Mesenchymal stem cell (in vitro differentiated cells and primary cell): ENCODE results near the gene VTI1A.

Source experiments
- DNase-seq: peaks from one replicate; pipeline ENCODE4 v3.0.0-alpha.2; 2013
- H2AFZ ChIP-seq: one replicate; pipeline ENCODE4 v1.6.1; 2013; ENCODE audit warnings: low read depth, mild to moderate bottlenecking, control low read depth, inconsistent platforms, low read length, moderate library complexity
- H2AK5ac ChIP-seq: 2 replicates; pipeline ENCODE4 v1.6.1; 2013; ENCODE audit warnings: low read length, moderate library complexity, mild to moderate bottlenecking, inconsistent platforms; ENCODE audit not compliant: severe bottlenecking
- H2BK120ac ChIP-seq: one replicate; pipeline ENCODE4 v1.6.1; 2013; ENCODE audit warnings: low read depth, mild to moderate bottlenecking, inconsistent platforms, low read length, moderate library complexity
- H2BK12ac ChIP-seq, 2 experiments: one replicate each; pipeline ENCODE4 v1.6.1; 2013; ENCODE audit warnings: inconsistent platforms in 2 of 2, low read length in 2 of 2, mild to moderate bottlenecking in 2 of 2, moderate library complexity in 2 of 2, control low read depth in 1 of 2
- H2BK15ac ChIP-seq: one replicate; pipeline ENCODE4 v1.6.1; 2013; ENCODE audit warnings: mild to moderate bottlenecking, low read depth, inconsistent platforms; ENCODE audit not compliant: poor library complexity, severe bottlenecking
- H2BK5ac ChIP-seq: 2 replicates; pipeline ENCODE4 v1.6.1; 2013; ENCODE audit warnings: low read depth, mild to moderate bottlenecking, low read length, control low read depth, inconsistent platforms; ENCODE audit not compliant: poor library complexity, severe bottlenecking
- H3K14ac ChIP-seq, 2 experiments: one replicate each; pipeline ENCODE4 v1.6.1; 2013; ENCODE audit warnings: inconsistent platforms in 2 of 2, low read length in 2 of 2, control low read depth in 1 of 2, mild to moderate bottlenecking in 1 of 2, moderate library complexity in 1 of 2
- H3K18ac ChIP-seq, 2 experiments: one replicate each; pipeline ENCODE4 v1.6.1; 2013; ENCODE audit warnings: inconsistent platforms in 2 of 2, low read length in 2 of 2, control low read depth in 1 of 2, low read depth in 1 of 2, mild to moderate bottlenecking in 1 of 2
- H3K23ac ChIP-seq, 2 experiments: one replicate each; pipeline ENCODE4 v1.6.1; 2013; ENCODE audit warnings: inconsistent platforms in 2 of 2, low read length in 2 of 2, mild to moderate bottlenecking in 2 of 2, moderate library complexity in 2 of 2, control low read depth in 1 of 2
- H3K27ac ChIP-seq: 2 replicates; pipeline ENCODE4 v1.5.1; 2013; ENCODE audit warnings: mild to moderate bottlenecking, moderate library complexity, low read length, control low read depth, inconsistent platforms; ENCODE audit not compliant: poor library complexity, severe bottlenecking
- H3K27me3 ChIP-seq, 2 experiments: 2 replicates each; pipeline versions ENCODE4 v1.6.1 to v1.7.0; 2013; ENCODE audit warnings: low read length in 2 of 2, mild to moderate bottlenecking in 2 of 2, moderate library complexity in 2 of 2, control low read depth in 1 of 2, inconsistent platforms in 1 of 2; ENCODE audit not compliant: control insufficient read depth in 1 of 2, insufficient read depth in 1 of 2
- H3K36me3 ChIP-seq, 2 experiments: 2 replicates each; pipeline versions ENCODE4 v1.6.1 to v1.7.0; 2013; ENCODE audit warnings: low read length in 2 of 2, control low read depth in 1 of 2, inconsistent platforms in 1 of 2, low read depth in 1 of 2, mild to moderate bottlenecking in 1 of 2; ENCODE audit not compliant: insufficient read depth in 2 of 2, control insufficient read depth in 1 of 2
- H3K4ac ChIP-seq, 2 experiments: one replicate each; pipeline ENCODE4 v1.6.1; 2013; ENCODE audit warnings: inconsistent platforms in 2 of 2, low read length in 2 of 2, mild to moderate bottlenecking in 2 of 2, moderate library complexity in 2 of 2, control low read depth in 1 of 2, low read depth in 1 of 2
- H3K4me1 ChIP-seq: 2 replicates; pipeline ENCODE4 v1.6.1; 2013; ENCODE audit warnings: low read depth, low read length, control low read depth; ENCODE audit not compliant: control insufficient read depth, insufficient read depth
- H3K4me2 ChIP-seq: 2 replicates; pipeline ENCODE4 v1.6.1; 2013; ENCODE audit warnings: low read length, mild to moderate bottlenecking, inconsistent platforms; ENCODE audit not compliant: poor library complexity, severe bottlenecking
- H3K4me3 ChIP-seq, 2 experiments: 2 replicates each; pipeline versions ENCODE4 v1.5.1 to v1.7.0; 2013; ENCODE audit warnings: low read length in 2 of 2, mild to moderate bottlenecking in 2 of 2, control low read depth in 1 of 2, low read depth in 1 of 2; ENCODE audit not compliant: insufficient read depth in 1 of 2
- H3K79me1 ChIP-seq: replicated peaks from 2 replicates; pipeline ENCODE4 v1.6.1; 2013; ENCODE audit warnings: mild to moderate bottlenecking, control low read depth, low read length, inconsistent platforms; ENCODE audit not compliant: poor library complexity, severe bottlenecking
- H3K9ac ChIP-seq: 2 replicates; pipeline ENCODE4 v1.7.0; 2013; ENCODE audit warnings: mild to moderate bottlenecking, low read length, moderate library complexity
- H3K9me3 ChIP-seq: 2 replicates; pipeline ENCODE4 v1.7.0; 2013; ENCODE audit warnings: mild to moderate bottlenecking, low read length; ENCODE audit not compliant: control insufficient read depth
- H4K8ac ChIP-seq: one replicate; pipeline ENCODE4 v1.6.1; 2013; ENCODE audit warnings: inconsistent platforms, mild to moderate bottlenecking, low read length, moderate library complexity
- H4K91ac ChIP-seq: one replicate; pipeline ENCODE4 v1.6.1; 2013; ENCODE audit warnings: mild to moderate bottlenecking, low read length, inconsistent platforms
- WGBS: methylation state at CpG from one replicate; pipeline ENCODE4 v1.1.7; 2013; ENCODE audit warnings: mixed read lengths; 5-methylcytosine and 5-hydroxymethylcytosine counted together

The VTI1A gene

DNA sequence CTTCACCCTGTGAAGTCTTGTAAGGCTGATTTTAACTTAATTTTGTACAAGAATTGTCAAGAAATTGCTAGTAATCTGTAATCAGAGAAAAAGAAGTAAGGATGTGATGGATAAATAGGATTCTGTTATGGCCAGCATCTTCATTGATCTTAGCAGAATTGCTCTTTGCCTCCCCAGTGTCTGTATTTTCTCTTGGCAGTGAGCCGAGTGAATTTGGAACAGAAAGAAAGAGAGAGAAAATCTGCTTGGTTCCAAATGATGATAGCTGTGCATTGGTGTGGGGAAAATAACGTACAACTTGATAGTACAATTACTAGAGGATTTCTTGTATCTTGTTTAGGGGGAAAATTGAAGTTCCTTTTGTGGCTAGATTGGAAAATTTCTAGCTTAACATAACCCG is 34.6 kb downstream of the VTI1A start:
- Histone ChIP-seq H2BK15ac (no peak overlapping the region), H3K9me3 (no peaks in the 10 kb centered on the region), H2BK120ac (no peak overlapping the region), H4K8ac (no peak overlapping the region), H2AFZ (no peak overlapping the region), H3K36me3 (peaks cover 0 to 3% of the 10 kb centered on the region in 2 experiments), H3K4me2 (no peak overlapping the region), H3K4me3 (no peak overlapping the region), H3K23ac (no peak overlapping the region), H3K27me3 (no peaks in the 10 kb centered on the region), H2AK5ac (no peak overlapping the region), H3K14ac (no peak overlapping the region), H3K4ac (no peak overlapping the region), H3K9ac (no peak overlapping the region), H3K4me1 (no peaks in the 10 kb centered on the region), H3K18ac (no peak overlapping the region), H3K27ac (no peak overlapping the region), H2BK12ac (no peak overlapping the region), H2BK5ac (no peak overlapping the region), H3K79me1 (peaks cover 17% of the 10 kb centered on the region), H4K91ac (no peak overlapping the region)
- no peak for DNase-seq
- WGBS, result 98% methylated on average over 2 of the region's 3 CpGs

DNA sequence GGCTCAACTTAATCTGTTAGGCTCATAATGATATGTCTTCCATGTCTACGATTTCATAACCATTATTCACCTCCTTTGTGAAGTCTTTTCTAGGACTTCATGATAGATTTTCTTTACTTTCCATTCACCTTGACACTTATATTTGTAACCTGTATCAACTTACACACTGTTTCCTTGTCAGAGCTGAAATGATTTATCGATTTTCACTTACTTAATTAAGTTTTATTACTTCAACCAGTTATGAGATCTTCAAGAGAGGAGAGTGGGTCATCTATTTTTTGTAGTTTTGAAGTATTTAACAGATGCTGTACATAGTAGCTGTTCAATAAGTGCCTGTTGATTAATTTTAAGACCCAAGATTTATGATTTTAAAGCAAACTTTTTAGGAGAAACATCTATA is 37.4 kb downstream of the VTI1A start:
- H2BK120ac ChIP-seq, result no peak overlapping the region
- H4K91ac ChIP-seq, result no peak overlapping the region
- H3K9ac ChIP-seq, result no peak overlapping the region
- no peak overlapping the region for H4K8ac ChIP-seq
- no peak overlapping the region for H3K23ac ChIP-seq
- H3K4me3 ChIP-seq, result no peak overlapping the region
- no peak overlapping the region for H2AFZ ChIP-seq
- H3K4me1 ChIP-seq, result no peaks in the 10 kb centered on the region
- no peak overlapping the region for H3K4me2 ChIP-seq
- H2AK5ac ChIP-seq, result no peak overlapping the region
- H3K14ac ChIP-seq, result no peak overlapping the region
- no peak overlapping the region for H3K27ac ChIP-seq
- H2BK12ac ChIP-seq, result no peak overlapping the region
- WGBS, result 95% methylated on average over 1 of the region's 2 CpGs
- H3K9me3 ChIP-seq, result no peaks in the 10 kb centered on the region
- no peak overlapping the region for H3K18ac ChIP-seq
- DNase-seq, result no peak
- no peak overlapping the region for H3K4ac ChIP-seq
- H2BK15ac ChIP-seq, result no peak overlapping the region
- H3K79me1 ChIP-seq, result peaks cover 17% of the 10 kb centered on the region
- H2BK5ac ChIP-seq, result no peak overlapping the region
- peaks cover 0 to 3% of the 10 kb centered on the region in 2 experiments for H3K36me3 ChIP-seq
- no peaks in the 10 kb centered on the region for H3K27me3 ChIP-seq

DNA sequence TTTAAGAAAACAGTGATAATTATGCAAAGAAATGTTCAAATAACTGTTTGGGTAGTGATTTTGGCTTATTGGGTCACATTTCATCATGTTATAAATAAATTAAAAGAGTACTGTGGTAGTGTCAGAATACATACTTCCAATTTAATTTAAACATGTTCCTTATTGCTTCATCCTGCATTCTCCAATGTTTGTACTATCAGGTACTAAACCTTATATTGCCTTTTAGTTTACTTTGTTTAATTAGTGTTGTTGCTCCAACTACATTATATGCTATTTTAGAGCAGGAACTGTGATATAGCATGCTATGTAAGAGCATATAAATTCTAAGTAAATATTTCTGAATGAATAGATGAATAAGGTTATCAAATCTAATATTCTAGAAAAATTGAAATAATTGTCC is 40.9 kb downstream of the VTI1A start:
- Histone ChIP-seq H2BK15ac (no peak overlapping the region), H3K23ac (no peak overlapping the region), H3K4me2 (no peak overlapping the region), H2BK12ac (no peak overlapping the region), H3K27me3 (no peaks in the 10 kb centered on the region), H3K79me1 (peaks cover 12% of the 10 kb centered on the region), H4K8ac (no peak overlapping the region), H3K4me1 (no peaks in the 10 kb centered on the region), H3K4me3 (no peak overlapping the region), H3K4ac (no peak overlapping the region), H4K91ac (no peak overlapping the region), H3K27ac (no peak overlapping the region), H2BK120ac (no peak overlapping the region), H3K9ac (no peak overlapping the region), H3K18ac (no peak overlapping the region), H3K14ac (no peak overlapping the region), H3K36me3 (peaks cover 0 to 3% of the 10 kb centered on the region in 2 experiments), H2AFZ (no peak overlapping the region), H2AK5ac (no peak overlapping the region), H2BK5ac (no peak overlapping the region), H3K9me3 (no peaks in the 10 kb centered on the region)
- DNase-seq, result no peak

- H3K79me1 ChIP-seq, result peaks cover 9% of the 10 kb centered on the region
- no peak overlapping the region for H3K4me2 ChIP-seq
- no peak overlapping the region for H3K23ac ChIP-seq
- no peak overlapping the region for H2AFZ ChIP-seq
- H3K18ac ChIP-seq, result no peak overlapping the region
- H3K4ac ChIP-seq, result no peak overlapping the region
- H2BK12ac ChIP-seq, result no peak overlapping the region
- no peaks in the 10 kb centered on the region for H3K27me3 ChIP-seq
- H2BK120ac ChIP-seq, result no peak overlapping the region
- DNase-seq, result no peak
- H3K9me3 ChIP-seq, result no peaks in the 10 kb centered on the region
- H3K14ac ChIP-seq, result no peak overlapping the region
- peak overlapping the region; percentile 49 for H3K9ac ChIP-seq
- no peak overlapping the region for H2BK15ac ChIP-seq
- H2AK5ac ChIP-seq, result no peak overlapping the region
- H4K91ac ChIP-seq, result no peak overlapping the region
- H3K4me1 ChIP-seq, result no peaks in the 10 kb centered on the region
- H3K27ac ChIP-seq, result no peak overlapping the region
- H2BK5ac ChIP-seq, result no peak overlapping the region
- no peak overlapping the region for H4K8ac ChIP-seq
- H3K36me3 ChIP-seq, result peaks cover 0 to 3% of the 10 kb centered on the region in 2 experiments
- H3K4me3 ChIP-seq, result no peak overlapping the region
- 58% methylated on average over 2 of the region's 2 CpGs for WGBS
These were observed 43.5 kb downstream of the VTI1A start for GRCh38 chr10:112490545-112490944.
